T47D (cell line): Measurements from ENCODE around the gene SERPINF2.

ENCODE experiments used
- DNase-seq, 2 experiments: peaks; one replicate each; pipeline versions ENCODE4 v3.0.0 to v3.0.0-alpha.2; 2011 to 2012; ENCODE audit warnings: low read depth in 1 of 2, low spot score in 1 of 2
- JUND ChIP-seq: IDR thresholded peaks from 2 replicates; pipeline ENCODE4 v1.6.1; 2012; ENCODE audit warnings: low read depth
- in situ Hi-C: cut with HindIII; loops from 2 replicates; pipeline ENCODE4 v1.10.0; 2016; ENCODE audit warnings: low sequenced_read_pairs, low pct_unique_long_range_greater_than_20kb

Gene SERPINF2

DNA sequence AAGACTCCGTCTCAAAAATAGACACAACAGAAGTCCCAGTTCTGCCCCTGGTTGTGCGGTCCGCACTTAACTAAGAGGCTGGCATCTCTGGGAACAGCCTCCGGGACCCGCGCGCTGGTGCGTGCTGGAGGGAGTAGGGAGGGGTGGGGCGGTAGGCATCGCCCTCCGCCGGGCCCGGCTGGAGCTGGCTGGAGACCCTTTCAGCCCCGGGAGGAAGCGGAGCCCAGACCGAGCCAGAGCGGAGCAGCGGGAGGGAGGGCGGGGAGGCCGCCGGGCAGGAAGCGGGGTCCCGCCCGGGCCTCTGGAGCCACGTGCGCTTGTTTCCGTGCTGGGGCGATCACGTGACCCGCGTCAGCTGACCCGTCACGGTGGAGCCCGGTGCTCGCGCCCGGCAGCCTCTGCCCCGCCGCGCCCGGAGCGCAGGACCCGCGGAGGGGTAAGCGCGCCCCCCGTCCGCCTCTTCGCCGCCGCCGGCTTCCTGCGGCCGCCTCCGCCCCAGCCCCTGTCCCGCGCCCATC, 18.3 kb upstream of the SERPINF2 start, which contains the start of gene WDR81:
TSS of gene WDR81 (plus strand) at position 354 of the 518 bp plus-strand sequence. CDS start 256 bp downstream, outside the sequence.
- peak; percentile 73 to 75 for DNase-seq
- in situ Hi-C loops, result no loop called here
- TF ChIP-seq JUND, result no peak

DNA sequence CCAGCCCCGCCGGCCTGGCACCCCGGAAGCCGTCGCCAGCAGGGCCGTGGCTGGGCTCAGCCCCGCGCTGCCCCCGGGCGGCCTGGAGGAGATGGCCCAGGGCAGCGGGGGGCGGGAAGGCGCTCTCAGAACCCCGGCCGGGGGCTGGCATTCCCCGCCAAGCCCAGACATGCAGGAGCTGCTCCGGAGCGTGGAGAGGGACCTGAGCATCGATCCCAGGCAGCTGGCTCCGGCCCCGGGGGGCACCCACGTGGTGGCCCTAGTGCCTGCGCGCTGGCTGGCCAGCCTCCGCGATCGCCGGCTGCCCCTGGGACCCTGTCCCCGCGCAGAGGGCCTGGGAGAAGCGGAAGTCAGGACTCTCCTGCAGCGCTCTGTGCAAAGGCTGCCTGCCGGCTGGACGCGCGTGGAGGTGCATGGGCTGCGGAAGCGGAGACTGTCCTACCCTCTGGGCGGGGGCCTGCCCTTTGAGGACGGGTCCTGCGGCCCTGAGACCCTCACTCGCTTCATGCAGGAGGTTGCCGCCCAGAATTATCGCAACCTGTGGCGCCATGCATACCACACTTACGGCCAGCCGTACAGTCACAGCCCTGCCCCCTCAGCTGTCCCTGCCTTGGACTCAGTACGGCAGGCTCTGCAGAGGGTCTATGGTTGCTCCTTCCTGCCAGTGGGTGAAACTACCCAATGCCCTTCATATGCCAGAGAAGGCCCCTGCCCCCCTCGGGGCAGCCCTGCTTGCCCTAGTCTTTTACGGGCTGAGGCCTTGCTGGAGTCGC, 17.6 kb upstream of the SERPINF2 start:
- DNase-seq, result no peak
- no peak for TF ChIP-seq JUND
- in situ Hi-C loops, result no loop called here

DNA sequence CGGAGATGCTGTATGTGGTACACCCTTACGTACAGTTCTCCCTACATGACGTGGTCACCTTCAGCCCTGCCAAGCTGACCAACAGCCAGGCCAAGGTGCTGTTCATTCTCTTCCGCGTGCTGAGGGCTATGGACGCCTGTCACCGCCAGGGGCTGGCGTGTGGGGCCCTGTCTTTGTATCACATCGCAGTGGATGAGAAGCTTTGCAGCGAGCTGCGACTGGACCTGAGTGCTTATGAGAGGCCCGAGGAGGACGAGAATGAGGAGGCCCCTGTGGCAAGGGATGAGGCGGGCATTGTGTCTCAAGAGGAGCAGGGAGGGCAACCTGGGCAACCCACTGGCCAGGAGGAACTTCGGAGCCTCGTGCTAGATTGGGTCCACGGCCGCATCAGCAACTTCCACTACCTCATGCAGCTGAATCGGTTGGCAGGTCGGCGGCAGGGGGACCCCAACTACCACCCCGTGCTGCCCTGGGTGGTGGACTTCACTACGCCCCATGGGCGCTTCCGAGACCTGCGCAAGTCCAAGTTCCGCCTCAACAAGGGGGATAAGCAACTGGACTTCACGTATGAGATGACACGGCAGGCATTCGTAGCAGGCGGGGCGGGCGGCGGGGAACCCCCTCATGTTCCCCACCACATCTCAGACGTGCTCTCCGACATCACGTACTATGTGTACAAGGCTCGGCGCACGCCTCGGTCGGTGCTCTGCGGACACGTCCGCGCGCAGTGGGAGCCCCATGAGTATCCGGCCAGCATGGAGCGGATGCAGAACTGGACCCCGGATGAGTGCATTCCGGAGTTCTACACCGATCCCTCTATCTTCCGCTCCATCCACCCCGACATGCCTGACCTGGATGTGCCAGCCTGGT, 16.8 kb upstream of the SERPINF2 start:
- in situ Hi-C loops, result no loop called here
- DNase-seq, result no peak
- TF ChIP-seq JUND, result no peak

DNA sequence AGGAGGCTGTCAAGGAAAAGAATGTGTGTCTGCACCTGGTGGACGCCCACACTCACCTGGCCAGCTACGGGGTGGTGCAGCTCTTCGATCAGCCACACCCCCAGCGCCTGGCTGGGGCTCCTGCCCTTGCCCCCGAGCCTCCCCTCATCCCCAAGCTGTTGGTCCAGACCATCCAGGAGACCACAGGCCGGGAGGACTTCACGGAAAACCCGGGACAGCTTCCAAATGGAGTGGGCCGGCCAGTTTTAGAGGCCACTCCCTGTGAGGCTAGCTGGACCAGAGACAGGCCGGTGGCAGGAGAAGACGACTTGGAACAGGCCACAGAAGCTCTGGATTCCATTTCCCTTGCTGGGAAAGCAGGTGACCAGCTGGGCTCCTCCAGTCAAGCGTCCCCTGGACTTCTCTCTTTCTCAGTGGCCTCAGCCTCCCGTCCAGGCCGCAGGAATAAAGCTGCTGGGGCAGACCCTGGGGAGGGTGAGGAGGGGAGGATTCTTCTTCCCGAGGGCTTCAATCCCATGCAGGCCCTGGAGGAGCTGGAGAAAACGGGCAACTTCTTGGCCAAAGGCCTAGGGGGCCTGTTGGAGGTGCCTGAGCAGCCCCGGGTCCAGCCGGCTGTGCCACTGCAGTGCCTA, 15.9 kb upstream of the SERPINF2 start:
- in situ Hi-C loops, result no loop called here
- no peak for TF ChIP-seq JUND
- DNase-seq, result no peak

DNA sequence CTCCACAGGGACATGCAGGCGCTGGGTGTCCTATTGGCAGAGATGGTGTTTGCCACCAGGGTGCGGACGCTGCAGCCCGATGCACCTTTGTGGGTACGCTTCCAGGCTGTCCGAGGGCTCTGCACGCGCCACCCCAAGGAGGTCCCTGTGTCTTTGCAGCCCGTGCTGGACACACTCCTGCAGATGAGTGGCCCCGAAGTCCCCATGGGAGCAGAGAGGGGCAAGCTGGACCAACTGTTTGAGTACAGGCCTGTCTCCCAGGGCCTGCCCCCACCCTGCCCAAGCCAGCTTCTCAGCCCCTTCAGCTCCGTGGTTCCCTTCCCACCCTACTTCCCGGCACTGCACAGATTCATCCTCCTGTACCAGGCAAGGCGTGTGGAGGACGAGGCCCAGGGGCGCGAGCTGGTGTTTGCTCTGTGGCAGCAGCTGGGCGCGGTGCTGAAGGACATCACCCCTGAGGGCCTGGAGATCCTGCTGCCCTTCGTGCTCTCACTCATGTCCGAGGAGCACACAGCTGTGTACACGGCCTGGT, 15.3 kb upstream of the SERPINF2 start:
- in situ Hi-C loops, result no loop called here
- TF ChIP-seq JUND, result no peak
- DNase-seq, result no peak

DNA sequence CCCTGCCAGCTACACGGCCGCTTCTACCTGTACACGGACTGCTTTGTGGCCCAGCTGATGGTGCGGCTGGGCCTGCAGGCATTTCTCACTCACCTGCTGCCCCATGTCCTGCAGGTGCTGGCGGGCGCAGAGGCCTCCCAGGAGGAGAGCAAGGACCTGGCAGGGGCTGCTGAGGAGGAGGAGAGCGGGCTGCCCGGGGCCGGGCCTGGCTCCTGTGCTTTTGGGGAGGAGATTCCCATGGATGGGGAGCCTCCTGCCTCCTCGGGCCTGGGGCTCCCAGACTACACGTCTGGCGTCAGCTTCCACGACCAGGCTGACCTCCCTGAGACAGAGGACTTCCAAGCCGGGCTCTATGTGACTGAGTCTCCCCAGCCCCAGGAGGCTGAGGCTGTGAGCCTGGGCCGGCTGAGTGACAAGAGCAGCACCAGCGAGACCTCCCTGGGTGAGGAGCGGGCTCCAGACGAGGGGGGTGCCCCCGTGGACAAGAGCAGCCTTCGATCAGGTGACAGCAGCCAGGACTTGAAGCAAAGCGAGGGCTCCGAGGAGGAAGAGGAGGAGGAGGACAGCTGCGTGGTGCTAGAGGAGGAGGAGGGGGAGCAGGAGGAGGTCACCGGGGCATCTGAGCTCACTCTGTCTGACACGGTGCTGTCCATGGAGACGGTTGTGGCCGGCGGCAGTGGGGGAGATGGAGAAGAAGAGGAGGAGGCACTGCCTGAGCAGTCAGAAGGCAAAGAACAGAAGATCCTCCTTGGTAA, 14.6 kb upstream of the SERPINF2 start:
- TF ChIP-seq JUND, result no peak
- in situ Hi-C loops, result no loop called here
- no peak for DNase-seq

DNA sequence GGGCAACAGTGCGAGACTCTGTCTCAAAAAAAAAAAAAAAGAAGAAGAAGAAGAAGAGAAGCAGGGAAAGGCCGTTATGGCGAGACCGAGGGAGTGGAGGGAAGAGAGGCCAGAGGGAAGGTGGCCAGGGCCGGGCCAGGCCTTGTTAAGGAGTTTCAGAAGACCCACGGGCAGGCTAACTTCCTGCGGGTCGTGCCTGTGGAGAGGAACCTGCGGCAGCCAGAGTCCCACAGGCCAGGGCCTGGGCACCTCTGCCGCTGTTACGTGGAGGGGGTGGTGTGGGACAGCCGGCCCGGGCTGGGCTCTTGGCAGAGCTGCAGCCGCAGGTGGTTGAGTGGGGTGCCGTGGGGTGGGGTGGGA, 12.7 kb upstream of the SERPINF2 start:
- no peak for DNase-seq
- TF ChIP-seq JUND, result no peak
- in situ Hi-C loops, result no loop called here

DNA sequence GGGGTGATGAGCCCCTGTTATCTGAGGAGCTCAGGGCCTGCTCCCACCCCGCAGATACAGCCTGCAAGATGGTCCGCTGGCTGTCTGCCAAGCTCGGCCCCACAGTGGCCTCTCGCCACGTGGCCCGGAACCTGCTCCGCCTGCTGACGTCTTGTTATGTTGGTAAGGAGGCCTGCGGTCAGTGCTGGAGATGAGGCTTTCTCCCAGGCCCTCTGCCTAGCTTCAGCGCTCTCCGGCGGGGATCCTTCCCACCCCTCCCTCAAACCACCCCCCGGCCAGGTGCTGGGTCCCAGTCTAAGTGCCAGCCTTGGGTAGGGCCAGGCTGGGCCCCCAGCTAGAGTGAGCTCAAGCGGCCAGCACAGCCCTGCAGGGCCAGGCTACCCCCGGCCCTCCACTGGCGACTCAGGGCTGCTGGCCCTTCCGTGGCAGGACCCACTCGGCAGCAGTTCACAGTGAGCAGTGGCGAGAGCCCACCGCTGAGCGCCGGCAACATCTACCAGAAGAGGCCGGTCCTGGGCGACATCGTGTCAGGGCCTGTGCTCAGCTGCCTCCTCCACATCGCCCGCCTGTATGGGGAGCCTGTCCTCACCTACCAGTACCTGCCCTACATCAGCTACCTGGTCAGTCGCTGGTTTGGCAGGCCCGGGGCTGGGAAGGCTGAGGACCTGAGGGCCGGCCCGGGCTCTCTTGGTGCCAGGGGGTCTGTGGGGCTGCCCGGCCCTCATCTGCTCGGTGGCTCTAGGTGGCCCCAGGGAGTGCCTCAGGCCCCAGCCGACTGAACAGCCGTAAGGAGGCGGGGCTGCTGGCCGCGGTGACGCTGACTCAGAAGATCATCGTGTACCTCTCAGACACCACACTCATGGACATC, 12.1 kb upstream of the SERPINF2 start:
- in situ Hi-C loops, result no loop called here
- DNase-seq, result no peak
- no peak for TF ChIP-seq JUND

DNA sequence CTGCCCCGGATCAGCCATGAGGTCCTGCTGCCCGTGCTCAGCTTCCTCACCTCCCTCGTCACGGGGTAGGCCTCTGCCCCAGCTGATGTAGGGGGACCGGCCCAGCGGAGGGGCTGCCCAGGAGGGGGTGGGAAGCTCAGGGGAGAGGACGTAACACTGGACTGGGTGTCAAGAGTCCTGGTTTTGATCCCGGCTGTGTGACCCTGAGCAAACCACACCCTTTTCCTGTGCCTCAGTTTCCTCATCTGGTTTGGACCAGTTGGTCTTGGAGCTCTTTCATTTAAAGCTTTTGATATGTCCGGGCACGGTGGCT, 11.5 kb upstream of the SERPINF2 start:
- in situ Hi-C loops, result no loop called here
- TF ChIP-seq JUND, result no peak
- no peak for DNase-seq

DNA sequence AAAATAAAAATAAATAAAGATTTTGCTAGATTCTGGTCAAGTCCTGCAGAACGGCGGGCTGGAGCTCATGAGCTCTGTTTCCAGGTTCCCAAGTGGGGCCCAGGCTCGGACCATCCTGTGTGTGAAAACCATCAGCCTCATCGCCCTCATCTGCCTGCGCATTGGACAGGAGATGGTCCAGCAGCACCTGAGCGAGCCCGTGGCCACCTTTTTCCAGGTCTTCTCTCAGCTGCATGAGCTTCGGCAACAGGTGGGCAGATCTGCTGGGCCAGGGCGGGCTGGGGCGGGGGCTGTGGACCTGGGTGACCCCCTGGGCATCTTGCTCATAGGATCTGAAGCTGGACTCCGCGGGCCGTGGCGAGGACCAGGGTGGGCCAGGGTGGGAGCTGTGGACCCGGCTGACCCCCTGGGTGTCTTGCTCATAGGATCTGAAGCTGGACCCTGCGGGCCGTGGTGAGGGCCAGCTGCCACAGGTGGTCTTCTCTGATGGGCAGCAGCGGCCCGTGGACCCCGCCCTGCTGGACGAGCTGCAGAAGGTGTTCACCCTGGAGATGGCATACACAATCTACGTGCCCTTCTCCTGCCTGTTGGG, 10.3 kb upstream of the SERPINF2 start:
- in situ Hi-C loops, result no loop called here
- no peak for TF ChIP-seq JUND
- DNase-seq, result no peak

DNA sequence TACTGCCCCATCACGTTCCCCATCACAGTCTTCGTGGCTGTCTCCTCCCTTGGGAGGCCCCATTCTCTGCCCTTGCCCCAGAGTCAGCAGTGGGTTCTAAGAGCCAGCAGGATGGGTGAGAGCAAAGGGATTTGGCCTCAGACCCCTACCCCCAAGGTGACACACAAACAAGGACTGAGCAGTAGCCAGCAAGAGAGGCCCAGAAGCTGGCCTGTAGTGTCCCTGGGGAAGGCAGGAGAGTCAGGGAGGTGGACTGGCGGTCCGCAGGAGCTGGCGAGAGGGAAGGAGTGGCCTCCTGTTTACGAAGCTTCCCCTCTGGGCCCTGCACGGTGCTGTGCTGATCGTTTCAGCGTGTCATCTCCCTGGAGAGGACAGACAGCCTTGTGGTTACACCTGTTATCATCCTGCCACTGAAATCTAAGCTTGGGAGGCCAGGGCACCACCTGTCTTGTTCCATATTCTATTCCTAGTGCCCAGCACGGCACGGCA, 9.8 kb upstream of the SERPINF2 start:
- in situ Hi-C loops, result no loop called here
- no peak for TF ChIP-seq JUND
- no peak for DNase-seq
